Kidney glomerular epithelial cell (primary cell): Measurements from ENCODE around the gene RASGRP1.
"Not testable (repeated sequence)": the region's sequence is repeated elsewhere in the genome, so short reads cannot be mapped to it uniquely, and the experiment has no call there.

Experiments
- DNase-seq: peaks from one replicate; lab custom pipeline; 2025; lab: John Stamatoyannopoulos, UW

Gene RASGRP1

DNA sequence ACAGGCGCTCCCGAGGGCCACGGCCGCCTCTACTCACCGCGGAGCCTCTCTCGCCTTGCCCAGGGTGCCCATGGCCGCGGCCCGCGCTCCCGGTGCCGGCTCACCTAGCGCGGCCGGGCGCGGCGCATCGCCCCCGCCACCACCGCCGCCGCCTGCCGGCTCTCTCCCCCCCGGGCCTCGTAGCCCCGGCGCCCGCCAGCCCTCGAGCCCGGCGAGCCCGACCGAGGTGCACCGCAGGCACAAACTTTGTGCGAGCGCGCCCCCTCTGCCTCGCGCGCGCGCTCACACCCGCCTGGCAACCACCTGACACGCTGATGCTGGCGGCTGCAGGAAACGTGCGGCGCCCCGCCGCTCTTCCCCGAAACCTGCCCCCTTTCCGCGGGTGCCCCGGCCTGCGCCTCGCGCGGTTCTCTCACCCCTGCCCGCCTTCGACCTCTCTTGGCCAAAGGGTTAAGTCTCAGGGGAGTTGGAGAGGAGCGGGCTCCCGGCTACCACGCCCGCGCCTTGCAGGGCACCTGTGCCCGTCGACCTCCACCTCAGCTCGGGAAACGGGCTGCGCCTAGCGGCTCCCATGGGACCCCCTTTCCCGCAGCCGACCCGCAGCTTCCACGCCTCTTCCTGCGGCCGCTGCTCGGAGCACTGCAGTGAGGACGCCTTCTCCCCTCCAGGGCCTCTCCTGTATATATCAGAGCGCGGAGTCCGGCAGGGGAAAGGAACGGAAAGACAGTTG is at the start of gene RASGRP1:
RASGRP1 (minus strand) TSS at position 258 of the 730 bp plus-strand sequence; CDS start at position 72, 186 bp downstream.
- DNase-seq: no peak

DNA sequence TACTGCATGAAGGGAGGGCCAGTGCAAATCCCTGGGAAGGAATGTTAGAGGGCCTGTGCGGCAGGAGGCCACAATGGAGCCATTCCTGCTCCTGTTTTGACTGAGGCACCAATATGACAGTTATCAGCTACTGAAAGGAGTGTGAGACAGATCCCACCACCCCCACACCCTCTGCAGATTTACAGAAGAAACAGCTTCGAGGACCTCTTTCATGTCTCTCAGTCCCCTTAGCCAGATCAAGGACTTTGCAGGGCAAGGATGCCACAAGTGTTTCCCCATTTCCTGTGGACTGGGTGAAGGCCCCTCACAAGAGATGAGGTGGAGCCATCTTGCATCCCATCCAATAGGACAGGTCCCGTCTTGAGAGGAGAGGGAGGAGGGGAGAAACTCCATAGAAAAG is 48.5 kb upstream of the RASGRP1 start:
- DNase-seq: no peak

DNA sequence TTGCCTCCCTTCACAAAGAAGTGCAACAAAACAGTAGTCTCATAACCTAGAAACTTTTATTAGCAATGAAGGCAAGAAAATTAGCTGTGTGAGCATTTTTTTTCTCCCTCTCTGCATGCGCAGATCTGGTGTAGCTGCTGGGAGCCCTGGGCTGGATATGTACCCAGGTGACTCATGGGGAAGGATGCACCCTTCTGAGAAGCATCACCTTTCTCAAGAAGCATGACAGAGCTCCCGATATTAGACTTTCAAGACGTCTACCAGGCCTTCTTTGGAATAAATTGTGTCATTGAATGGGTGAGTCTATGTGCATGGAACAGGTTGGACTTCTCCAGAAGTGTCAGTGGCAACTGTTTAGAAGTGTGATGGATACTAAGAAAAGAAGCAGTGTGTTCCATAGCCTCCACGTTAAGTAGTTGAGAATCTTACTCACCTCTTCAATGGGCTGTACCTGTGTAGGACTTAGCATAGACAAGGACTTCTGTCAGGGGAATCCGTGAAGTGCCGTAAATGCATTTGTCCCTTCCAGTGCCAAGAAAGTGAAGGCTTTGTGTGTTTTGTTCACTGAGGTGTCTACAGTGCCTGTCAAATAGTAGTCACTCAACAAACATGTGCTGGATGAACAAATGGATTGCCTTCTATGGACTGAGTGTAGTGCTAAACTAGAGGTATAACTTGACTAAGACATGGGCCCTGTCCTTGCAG is 47.7 kb upstream of the RASGRP1 start:
- DNase-seq: no peak

DNA sequence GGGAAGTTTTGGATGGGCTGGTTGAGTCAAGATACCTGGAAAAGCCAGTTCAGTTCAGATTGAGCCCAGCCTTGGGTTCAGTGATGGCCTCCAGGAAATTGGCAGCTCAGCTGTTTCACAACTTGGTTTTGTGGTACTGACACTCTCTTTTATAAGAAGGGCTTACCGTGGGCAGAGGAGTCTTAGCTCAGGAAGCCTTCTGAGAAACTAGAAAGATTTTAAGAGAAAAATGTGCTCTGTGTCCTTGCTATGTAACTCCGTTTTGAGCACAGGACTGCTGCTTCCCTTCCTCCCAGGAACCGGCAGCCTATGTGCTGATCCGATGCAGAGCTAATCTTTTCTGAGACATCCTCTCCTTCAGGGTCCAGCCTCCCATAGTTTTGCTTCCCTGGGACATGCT is 46.6 kb upstream of the RASGRP1 start:
- no peak for DNase-seq

DNA sequence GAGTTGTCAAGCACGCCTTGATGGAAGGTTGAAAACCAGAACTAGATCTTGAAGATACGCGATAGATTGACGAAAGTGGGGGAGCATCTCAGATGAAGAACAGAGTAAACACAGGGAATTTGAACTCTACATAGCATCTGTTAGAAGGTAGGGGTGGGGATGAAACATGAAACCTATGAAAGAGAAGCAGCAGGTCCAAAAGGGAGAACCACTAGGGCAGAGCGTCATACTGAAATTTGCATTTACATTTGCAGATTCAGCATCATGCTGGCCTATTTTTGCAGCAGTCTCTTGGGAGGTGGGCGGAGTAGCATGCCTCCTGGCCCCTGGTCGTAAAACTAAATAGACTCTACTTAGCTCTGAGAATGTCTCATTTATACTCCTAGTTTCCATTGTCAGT is 46.1 kb upstream of the RASGRP1 start:
- DNase-seq: no peak

DNA sequence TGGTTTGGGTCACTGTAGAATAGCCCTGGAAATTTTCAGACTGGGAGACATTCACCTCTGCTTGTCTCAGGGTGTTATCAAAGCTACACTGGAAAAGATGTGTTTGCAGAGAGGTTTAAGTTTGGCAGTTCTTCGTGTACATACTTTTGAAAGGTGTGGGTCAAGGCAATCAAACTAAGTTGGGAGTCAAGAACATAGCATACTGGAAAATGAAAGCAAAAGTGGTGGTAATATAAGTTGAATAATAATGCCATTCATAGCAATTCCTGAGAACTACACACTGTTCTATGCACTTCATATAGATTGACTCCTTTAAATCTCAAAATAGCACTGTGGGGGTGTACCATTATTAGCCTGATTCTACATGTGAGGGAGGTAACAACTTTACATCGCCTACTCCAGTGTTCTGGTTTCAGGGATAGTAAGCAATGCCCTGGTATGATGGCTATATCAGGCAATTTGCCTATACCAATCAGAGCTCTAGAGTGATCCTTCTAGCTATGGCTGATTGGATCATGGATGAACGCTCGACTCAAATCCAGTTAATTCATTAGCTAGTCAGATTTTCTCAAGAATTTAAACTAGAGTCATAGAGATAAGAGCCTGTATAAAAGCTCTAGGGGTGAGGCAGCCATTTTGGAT is 44.6 kb upstream of the RASGRP1 start:
- DNase-seq: no peak

DNA sequence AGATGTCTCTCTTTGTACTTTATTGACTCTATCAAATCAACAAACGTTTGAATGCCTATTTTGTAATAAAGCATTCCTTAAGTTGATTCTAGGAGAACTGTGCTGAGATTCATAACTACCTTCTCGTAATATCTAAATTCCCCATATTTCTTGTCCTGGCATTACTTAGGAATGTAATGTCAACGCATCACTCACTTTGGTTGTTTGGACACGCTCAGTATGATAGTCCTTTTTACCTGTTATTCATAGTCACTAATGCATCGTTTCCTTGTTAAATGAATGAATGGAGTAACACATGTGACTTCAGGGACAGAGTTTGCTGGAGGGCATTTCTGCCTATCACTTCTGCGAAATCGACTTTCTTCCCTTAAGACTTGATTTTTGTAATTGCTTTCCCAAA is 44.1 kb upstream of the RASGRP1 start:
- no peak for DNase-seq

DNA sequence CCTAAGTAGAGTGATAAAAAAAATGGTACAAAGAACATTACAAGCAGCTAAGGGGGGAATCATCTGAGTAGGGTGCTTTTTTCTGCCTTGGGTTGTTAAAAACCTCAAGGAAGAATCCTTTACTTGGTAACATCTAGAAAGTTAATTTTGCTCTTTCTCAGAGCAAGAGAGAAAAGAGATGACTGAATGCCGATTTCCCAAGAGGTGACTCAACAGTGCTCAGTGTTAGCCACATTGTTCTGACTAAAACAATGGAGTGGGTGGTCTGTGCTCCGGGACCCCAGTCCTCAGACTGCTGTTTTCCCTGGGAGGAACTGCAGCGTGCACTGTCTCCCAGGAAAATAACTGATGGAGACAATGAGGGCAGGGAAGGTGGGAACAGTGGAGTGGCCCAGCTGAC is 41.1 kb upstream of the RASGRP1 start:
- DNase-seq: no peak

DNA sequence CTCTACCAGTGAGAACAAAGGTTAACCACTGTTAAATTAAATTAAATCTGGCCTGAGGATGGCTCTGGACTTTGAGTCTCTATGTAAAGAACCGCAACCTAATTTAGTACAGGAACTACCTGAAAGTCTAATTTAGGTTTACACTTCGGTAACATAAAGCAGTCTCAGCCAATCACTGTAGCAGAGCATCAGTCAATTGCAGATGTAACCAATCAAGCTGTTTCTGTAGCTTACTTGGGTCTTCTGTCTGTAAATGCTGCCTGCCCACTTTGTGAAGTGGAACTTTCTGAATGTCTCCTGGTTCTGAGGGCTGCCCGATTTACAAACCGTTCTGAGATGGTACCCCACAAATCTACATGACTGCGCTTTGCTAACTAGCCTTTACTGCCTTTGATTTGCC is 39.1 kb upstream of the RASGRP1 start:
- DNase-seq: no peak

DNA sequence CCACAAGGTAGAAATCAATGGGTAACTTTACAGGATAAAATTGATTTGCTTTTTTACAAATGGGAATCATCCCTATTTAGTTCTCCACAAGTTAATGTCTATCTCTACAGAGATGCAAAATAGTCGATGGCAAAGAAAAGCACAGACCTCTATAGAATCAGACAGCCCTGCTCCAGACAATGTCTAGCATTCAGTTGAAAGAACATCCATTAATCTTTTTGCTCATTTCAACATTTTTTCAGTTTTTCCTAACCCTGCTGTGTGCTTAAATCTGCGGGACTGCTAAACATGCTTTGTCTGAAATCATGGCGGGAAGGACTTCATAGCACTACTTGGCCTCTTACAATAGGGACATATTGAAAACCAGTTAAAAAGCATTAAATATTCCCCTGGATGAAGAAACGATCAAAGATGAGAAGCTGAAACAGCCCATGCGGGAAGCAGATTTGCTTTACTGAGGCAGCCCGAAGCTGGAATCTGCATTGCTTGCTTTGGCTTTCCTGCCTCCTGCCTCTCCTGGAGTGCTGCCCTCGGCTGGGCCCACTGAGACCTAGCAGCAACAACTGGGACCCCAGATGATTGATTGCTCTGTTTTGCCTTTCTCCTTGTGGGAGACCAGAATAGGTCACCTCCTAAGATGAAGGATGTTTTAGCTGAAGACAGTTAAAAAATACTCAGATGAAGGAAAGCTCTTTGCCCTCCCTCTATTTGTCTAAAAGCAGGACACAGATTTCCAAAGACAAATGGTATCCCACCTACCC is 38.5 kb upstream of the RASGRP1 start:
- DNase-seq: no peak

DNA sequence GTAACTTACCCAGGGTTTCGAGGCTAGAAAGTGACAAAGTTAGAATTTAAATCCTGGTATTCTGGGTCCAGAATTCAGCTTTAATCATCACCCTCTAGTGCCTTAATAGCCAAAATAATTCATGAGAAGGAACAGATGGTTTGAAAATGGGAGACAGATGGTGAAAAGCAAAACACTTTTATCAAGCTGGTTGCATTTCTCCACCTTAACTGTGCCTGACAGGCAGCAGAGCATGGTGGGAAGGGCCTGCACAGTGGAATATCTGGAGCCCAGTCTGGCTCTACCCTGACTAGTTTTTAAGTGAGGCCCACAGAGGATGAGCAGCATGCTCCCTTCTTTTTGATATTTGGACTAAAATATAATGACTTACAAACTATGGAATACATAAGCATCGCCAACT is 35.6 kb upstream of the RASGRP1 start:
- no peak for DNase-seq

DNA sequence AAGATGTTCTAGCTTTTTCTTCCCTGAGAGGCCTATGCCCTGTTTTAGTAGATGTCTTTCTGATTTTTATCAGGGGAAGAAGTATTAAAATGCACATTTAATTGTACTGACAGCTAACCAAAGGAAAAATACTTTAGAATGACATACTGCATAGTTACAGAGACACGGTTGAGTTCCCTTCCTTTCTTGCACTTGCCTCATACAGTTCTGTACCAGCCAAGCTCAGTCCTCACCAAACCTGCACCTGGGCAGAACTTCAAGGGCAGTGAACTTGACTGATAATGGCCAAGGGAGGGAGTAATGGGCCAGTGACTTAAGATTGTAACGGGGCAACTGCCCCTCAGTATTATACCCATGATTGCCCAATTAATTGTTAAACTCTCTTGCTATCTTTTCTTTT is 34.1 kb upstream of the RASGRP1 start:
- peak; percentile 43 for DNase-seq

DNA sequence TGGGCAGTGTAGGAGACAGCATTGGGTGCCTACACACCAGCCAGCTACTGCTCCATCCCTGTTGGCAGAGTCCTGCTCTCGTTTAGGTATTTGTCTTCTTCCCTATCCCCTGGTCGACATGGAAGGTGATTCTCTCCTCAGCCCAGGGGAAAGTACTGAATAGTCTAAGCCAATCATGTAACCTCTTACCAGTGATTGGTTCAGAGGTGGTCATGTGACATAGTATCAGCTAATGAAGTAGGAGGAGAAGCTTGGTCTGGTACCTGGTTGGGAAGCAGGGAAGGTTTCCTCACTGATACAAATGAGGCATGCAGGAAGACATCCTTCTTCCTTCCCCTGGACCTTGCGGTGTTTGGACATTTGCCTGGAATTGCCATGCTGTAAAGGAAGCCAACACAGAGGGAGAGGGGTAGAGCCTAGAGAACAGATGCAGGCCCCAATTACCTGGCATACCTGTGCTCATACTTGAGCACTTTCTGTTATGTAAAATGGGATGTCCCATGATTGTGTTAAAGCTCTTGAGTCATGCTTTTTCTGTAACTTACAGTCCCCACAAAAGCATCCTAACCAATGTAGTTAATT is 32.7 kb upstream of the RASGRP1 start:
- DNase-seq: no peak

DNA sequence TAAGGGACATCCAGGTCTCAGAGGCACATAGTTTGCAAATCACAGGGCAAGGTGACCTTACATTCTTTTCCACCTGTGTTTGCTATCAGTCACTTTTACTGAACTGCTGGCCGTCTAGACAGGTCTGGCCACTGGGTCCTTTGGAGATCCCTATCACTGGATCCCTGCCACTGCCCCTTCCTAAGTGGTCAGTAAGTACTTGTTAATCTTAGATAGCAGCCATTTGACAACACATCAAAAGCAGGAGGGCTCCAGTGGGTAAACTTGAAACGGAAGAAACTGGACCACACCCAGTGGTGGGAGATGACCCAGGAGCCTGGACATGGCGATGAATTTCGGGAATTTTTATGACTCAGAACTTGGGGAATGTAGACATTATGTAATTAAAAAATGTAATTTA is 28.9 kb upstream of the RASGRP1 start:
- no peak for DNase-seq

DNA sequence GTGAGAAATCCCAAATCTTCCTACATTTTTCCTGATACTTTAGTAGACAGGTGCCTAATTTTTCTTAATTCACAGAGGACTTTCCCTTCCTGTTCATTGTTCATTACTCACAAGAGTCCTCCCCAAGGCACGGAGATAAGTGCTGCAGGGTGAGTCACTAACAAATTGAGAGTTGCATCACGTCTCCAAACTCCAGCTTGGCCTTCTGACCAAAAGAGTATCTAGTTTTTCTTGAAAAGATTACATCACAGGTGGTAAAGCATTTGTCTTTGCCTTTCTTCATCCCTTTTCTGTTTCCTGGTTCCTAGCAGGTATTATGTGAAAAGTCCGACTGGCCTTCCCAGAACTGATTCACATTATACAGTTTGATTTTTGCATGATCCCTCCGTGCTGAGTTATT is 24.9 kb upstream of the RASGRP1 start:
- peak; percentile 52 for DNase-seq

DNA sequence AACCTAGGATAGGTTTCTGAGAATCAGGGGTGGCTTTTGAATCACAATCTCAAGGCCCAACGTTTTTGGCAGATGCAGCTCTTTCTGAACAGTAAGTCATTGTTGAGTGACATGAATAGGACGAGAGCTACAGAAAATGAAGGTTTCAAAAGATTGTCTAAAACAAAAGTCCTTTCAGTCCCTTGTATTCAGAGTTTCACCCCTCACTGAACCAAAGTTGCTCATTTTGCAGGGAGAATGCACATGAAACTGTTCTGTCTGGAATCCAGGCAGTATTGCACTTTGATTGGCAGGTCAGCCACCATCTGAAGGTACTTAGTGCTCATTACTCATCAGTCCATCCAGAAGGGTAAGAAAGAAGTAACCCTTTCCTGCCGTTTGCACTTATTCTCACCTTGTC is 24.1 kb upstream of the RASGRP1 start:
- peak; percentile 48 for DNase-seq

DNA sequence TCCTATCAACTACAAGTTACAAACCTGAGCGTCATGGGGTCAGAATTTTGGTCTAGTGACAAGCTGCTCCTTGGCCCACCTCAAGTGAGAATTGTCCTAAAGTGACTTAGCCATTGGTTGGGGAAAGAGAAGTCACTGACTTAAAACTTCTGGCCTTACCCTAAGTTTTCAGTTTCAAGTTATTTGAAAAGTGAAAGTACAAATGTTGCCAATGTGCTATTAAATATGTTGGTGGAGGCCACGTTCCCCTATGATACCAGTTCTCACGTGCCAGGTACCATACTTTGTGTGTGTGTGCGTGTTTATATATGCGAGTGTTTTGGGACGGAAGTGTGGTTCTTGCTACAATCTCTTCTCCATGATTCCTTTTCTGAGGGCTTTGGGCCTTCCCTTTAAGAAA is 22.6 kb upstream of the RASGRP1 start:
- no peak for DNase-seq

DNA sequence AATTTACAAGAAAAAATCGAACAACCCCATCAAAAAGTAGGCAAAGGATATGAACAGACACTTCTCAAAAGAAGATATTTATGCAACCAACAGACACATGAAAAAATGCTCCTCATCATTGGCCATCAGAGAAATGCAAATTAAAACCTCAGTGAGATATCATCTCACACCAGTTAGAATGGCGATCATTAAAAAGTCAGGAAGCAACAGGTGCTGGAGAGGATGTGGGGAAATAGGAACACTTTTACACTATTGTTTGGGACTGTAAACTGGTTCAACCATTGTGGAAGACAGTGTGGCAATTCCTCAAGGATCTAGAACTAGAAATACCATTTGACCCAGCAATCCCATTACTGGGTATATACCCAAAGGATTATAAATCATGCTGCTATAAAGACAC is 21.4 kb upstream of the RASGRP1 start:
- not testable (repeated sequence) for DNase-seq

DNA sequence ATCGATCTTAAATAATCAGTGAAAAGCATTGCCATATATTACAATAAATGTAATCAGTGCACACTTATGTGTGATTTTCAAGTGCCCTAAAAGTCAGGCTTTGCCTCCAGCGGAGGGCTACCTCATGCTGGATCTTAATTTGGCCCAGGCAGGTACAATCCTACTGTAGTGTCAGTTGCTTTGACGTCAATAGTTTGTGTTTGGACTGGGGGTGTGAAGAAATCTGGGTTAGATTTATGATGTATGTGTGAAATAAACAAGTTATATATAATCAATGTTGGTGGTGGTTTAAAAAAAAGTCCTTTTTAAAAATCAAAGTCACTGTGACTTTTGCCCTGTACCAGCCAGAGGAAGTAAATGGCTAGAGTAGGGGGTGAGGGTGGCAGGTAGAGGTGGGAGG is 14.0 kb upstream of the RASGRP1 start:
- DNase-seq: no peak

DNA sequence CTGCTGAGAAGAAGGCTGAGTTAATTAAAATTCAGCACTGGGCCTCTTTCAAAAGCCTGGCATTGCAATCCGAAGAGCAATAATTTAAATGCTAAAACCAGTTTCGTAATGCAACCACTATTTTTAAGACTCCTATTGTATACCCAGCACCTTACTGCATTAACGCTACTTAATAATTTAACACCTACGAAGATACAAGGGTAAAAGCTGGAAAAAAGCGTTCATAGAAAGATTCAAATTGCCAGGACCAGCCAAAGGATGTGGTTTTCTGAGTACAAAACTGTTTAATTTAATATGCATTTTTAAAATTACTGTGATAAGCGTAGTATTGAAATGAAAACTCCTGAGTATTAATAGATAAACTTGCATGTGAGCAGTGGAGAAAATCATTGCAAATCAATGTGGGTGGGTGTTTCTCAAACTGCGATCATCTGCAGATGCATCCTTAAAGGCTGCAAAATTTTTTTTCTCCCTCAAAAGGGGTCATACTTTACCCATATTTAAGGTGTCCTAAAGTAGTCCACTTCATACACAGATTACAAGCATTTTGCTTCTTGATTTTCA is 12.9 kb upstream of the RASGRP1 start:
- DNase-seq: no peak

DNA sequence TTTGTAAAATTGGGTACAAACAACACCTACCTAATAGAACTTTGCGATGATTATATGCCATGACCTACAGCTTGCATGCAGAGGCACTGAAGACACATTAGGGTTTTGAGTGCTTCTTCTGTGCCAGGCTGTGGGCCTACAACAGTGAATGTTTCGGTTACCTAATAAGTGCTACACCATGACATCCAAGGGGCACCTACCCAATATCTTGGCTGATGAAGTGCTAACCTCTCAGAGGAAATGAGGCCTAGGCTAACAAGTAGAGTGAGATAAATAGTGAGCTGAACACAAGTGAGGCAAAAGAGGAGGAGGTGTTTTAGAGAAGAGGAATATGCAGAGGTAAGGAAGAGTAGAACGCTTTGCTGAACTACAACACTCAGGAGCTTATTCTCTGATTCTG is 12.2 kb upstream of the RASGRP1 start:
- no peak for DNase-seq

DNA sequence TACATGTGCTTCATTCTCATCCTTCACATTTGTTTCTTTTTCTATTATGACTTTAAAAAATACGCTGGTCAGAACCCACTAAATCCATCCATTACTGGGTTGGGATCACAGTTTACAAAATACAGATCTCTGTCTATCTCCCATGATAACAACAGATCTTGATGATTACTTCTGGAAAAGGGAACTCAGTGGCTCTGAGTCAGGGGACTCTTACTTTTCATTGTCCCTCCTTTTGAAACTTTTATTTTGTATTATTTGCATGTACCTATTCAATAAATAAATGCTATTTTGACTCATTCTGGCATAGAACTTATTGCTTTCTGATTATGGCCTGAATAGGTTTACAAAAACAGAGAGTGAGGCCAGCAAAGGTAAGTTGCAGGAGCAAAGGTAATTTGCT is 11.6 kb upstream of the RASGRP1 start:
- DNase-seq: no peak
